Epithelial cell of proximal tubule (primary cell): Measurements from ENCODE around the gene KCNMA1. TPM values are rescaled to one million over a fixed set of nuclear protein-coding genes. Genes with fewer than 3 reads are reported as not detected.

Source experiments
- DNase-seq: peaks from one replicate; pipeline ENCODE4 v3.0.0-alpha.2; 2011; ENCODE audit warnings: low read depth
- H3K4me3 ChIP-seq: 2 replicates; pipeline ENCODE4 v1.5.1; 2011; ENCODE audit warnings: low read depth, mild to moderate bottlenecking, low read length
- total RNA-seq: library from RNA; depleted of rRNA; stranded (reverse); fragments of >200 nt; gene quantifications from 2 replicates; pipeline ENCODE4 v1.2.3, GENCODE V29; 2015
- TF ChIP-seq, protein P1 (sequence below): conservative IDR thresholded peaks from 2 replicates; pipeline ENCODE4 v1.5.1; 2012; ENCODE audit warnings: low read depth, mild to moderate bottlenecking, low read length

KCNMA1 gene
- total RNA-seq, 1 donor from 2014 or later, result 12.5 TPM

DNA sequence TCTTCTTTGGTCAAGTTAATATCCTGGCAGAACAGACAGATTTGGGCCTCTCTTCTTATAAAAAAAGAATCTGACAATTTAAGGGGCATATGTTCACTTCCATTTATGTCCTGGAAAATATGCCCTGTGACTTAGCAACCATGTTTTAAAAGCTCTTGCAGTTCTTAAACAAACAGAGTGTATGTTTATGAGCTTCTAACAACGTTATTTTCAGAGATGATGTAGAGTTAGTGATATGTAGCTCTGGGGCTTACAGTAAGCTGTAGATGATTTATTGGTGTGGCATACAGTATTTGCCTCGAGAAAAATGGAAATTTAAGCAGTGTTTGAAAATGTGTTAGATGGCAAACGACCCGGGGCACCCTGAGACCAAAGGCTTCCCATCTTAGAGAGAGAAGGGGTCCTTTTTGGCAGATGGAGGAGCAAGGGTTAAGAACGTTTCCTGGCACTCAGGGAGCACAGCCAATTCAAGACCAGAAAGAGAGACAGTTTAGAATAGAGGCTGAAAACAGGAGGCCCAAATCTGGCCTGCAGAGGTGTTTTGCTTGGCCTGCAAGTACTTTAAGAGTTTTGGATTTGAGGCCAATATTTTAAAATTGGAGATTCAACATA is 397.5 kb downstream of the KCNMA1 start:
- no peak overlapping the region for H3K4me3 ChIP-seq
- TF ChIP-seq, protein P1, sequence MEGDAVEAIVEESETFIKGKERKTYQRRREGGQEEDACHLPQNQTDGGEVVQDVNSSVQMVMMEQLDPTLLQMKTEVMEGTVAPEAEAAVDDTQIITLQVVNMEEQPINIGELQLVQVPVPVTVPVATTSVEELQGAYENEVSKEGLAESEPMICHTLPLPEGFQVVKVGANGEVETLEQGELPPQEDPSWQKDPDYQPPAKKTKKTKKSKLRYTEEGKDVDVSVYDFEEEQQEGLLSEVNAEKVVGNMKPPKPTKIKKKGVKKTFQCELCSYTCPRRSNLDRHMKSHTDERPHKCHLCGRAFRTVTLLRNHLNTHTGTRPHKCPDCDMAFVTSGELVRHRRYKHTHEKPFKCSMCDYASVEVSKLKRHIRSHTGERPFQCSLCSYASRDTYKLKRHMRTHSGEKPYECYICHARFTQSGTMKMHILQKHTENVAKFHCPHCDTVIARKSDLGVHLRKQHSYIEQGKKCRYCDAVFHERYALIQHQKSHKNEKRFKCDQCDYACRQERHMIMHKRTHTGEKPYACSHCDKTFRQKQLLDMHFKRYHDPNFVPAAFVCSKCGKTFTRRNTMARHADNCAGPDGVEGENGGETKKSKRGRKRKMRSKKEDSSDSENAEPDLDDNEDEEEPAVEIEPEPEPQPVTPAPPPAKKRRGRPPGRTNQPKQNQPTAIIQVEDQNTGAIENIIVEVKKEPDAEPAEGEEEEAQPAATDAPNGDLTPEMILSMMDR, result no peak
- no peak for DNase-seq

DNA sequence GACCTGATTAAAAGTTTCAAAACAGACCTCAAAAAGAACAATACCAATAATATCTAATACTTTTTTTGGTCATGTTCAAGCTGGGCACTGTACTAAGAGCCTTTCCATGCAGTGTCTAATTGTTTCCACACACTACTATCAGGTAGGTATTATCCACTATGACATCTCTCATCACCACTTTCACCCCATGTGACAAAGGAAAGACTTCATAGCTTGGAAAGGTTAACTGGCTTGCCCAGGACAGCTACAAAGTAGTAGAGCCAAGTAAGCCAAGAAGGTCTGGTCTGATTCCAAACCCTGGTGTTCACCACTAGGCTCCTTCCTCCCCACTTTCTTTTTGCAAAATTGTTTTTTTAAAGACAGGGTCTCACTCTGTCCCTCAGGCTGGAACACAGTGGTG is 400.5 kb downstream of the KCNMA1 start:
- TF ChIP-seq, protein P1, result no peak
- DNase-seq, result no peak
- H3K4me3 ChIP-seq, result no peak overlapping the region

DNA sequence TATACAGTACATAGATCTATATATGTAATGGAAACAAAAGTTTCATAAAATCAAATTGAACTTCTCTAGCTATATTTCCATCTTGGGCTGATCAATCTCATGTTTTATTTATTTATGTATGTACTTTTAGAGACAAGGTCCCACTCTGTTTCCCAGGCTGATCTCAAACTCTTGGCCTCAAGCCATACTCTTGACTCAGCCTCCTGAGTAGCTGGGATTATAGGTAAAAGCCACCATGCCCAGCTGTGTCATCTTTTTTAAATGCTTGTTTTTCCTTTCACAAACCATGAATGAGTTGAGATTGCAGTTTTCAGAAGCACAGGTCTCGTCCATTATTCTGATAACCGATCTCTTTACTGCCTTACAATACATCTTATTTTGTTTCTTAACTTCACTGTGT is 400.9 kb downstream of the KCNMA1 start:
- no peak for DNase-seq
- H3K4me3 ChIP-seq, result no peak overlapping the region
- TF ChIP-seq, protein P1, result no peak

DNA sequence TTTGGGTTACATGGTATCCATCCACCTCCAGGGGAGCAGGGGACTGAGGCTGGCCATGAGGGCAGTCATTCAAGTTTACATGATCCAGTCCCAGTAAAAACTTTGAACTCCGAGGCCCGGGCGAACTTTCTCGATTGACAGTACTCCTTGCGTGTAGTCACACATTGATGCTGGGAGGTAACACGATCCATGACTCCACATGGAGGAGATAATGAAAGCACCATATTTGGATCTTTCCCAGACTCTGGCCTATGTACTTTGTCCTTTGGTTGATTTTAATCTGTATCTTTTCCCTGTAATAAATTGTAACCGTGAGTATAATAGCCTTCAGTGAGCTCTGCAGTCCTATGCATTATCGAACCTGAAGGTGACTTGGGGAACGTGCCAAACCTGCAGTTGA is 401.6 kb downstream of the KCNMA1 start:
- no peak overlapping the region for H3K4me3 ChIP-seq
- TF ChIP-seq, protein P1, result no peak
- DNase-seq, result no peak

DNA sequence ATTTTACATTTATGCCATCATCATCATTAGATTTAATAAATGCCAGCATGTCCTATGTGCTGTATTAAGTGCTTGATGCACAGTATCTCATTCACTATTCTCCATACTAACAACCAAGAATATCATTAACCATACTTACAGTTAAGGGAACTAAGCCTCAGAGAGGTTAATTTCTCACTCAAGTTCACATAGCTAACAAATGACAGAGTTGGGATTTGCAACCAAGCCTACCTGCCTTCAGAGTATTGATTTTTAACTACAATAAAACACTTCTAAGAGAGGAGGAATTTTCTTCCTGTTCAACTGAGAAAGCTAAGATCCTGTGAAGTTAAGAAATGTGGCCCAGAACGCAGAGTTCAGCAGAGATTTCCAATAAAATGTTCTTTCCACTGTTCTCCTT is 403.0 kb downstream of the KCNMA1 start:
- H3K4me3 ChIP-seq, result no peak overlapping the region
- TF ChIP-seq, protein P1, result no peak
- no peak for DNase-seq

DNA sequence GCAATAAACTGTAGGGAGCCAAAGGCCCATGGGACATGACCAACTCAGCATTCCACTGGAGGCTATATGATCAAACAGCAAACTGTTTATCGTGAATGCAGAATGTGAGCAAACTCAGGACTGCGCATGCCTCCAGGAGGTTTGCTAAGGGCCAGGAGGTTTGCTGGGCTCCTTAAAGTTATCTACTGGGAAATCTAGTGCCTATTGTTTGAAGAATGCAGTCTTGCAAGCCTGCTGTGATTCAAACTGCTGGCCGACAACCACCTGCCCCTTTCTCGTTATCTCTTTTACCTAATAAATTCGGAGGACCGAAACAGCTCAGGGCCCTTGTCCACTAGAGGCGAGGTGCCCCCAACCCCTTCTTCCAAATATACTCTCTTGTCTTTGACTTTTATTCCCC is 404.1 kb downstream of the KCNMA1 start:
- no peak overlapping the region for H3K4me3 ChIP-seq
- TF ChIP-seq, protein P1, result no peak
- DNase-seq, result no peak

DNA sequence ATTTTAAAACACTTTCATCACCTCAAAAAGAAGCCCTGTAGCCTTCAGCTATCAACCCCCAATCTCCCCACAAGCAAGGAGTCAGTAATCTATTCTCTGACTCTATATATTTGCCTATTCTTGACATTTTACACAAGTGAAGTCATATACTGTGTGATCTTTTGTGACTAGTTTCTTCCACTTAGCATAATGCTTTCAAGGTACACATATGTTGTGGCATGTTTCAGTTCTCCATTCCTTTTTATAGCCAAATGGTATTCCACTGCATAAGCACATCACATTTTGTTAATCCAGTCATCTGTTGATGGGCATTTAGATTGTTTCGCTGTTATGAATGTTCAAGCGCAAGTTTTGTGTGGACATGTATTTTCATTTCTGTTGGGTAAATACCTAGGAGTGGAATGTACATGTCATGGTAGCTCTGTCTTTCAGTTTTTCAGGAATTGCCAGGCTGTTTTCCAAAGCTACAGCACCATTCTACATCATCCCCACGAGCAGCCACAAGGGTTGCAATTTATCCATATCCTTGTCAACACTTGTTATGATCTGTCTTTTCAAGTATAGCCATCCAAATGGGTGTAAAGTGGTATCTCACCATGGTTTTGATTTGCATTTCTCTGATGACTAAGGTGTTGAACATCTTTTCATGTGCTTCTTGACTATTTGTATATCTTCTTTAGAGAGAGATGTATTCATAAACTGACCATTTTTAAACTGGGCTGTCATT is 405.6 kb downstream of the KCNMA1 start:
- H3K4me3 ChIP-seq, result no peak overlapping the region
- TF ChIP-seq, protein P1, result no peak
- DNase-seq, result no peak
